Uterus (tissue), 4 donors: Measurements from ENCODE around the gene UBE2U. TPM values are rescaled to one million over a fixed set of nuclear protein-coding genes. Genes with fewer than 3 reads are reported as not detected.

Experiments used
- DNase-seq, 2 donors: peaks; one replicate each; pipeline ENCODE4 v3.0.0-alpha.2; 2019 to 2020
- H3K27ac ChIP-seq, 2 donors: fragments of 200-600 bp; sonication (generic); 1 replicate in 1 of 2; 2 replicates in 1 of 2; pipeline ENCODE4 v1.5.1; 2016 to 2018
- H3K27me3 ChIP-seq, 2 donors: fragments of 200-600 bp; sonication (generic); one replicate each; pipeline ENCODE4 v1.5.1; 2018 to 2019; ENCODE audit warnings: control low read depth in 1 of 2
- H3K36me3 ChIP-seq, 2 donors: fragments of 200-600 bp; sonication (generic); one replicate each; pipeline ENCODE4 v1.5.1; 2019; ENCODE audit warnings: control low read depth in 1 of 2
- H3K4me1 ChIP-seq, 2 donors: fragments of 200-600 bp; sonication (generic); one replicate each; pipeline ENCODE4 v1.5.1; 2018 to 2019; ENCODE audit warnings: control low read depth in 1 of 2
- H3K4me3 ChIP-seq, 2 donors: fragments of 200-600 bp; sonication (generic); 1 replicate in 1 of 2; 2 replicates in 1 of 2; pipeline ENCODE4 v1.5.1; 2018 to 2019; ENCODE audit warnings: mild to moderate bottlenecking in 1 of 2
- H3K9me3 ChIP-seq, 2 donors: fragments of 200-600 bp; sonication (generic); one replicate each; pipeline ENCODE4 v1.5.1; 2019; ENCODE audit warnings: control low read depth in 1 of 2
- CTCF ChIP-seq, 4 experiments: fragments of 200-600 bp in 2 of 4; fragments of 450-650 bp in 2 of 4; sonication (generic) in 2 of 4; IDR thresholded peaks; one replicate each; pipeline ENCODE4 v1.5.1; 2016 to 2019; ENCODE audit warnings: antibody characterized with exemption in 4 of 4, mild to moderate bottlenecking in 2 of 4, moderate library complexity in 1 of 4
- POLR2A ChIP-seq, 2 donors: fragments of 450-650 bp; IDR thresholded peaks; one replicate each; pipeline ENCODE4 v1.6.1; 2016; ENCODE audit warnings: antibody characterized with exemption in 2 of 2, mild to moderate bottlenecking in 1 of 2, moderate library complexity in 1 of 2
- intact Hi-C: fragments of 100-400 bp; cut with DNase I; formaldehyde crosslinking; loops from one replicate; pipeline ENCODE4 v1.15.1; 2023; ENCODE audit warnings: low total_unique reads
- total RNA-seq, 4 donors: library from RNA; depleted of rRNA in 3 of 4; stranded (reverse); fragments of >200 nt in 3 of 4; gene quantifications; one replicate each; pipeline versions ENCODE4 v1.1.0 to v1.2.4, GENCODE V29; 2014 to 2023
- donor health status: DM: yes; HTN: yes; CAD: no.

UBE2U gene
- total RNA-seq, 4 donors from 2014 or later: not detected

GRCh38 chr1:64186898-64187280, 16.5 kb upstream of the UBE2U start:
- intact Hi-C loops: no loop called here
- TF ChIP-seq CTCF (IDR thresholded peaks at IDR 0.05) (no peak), POLR2A (IDR thresholded peaks at IDR 0.05) (no peak)
- Histone ChIP-seq H3K27me3 (no peaks in the 10 kb centered on the region), H3K36me3 (no peaks in the 10 kb centered on the region), H3K4me1 (no peaks in the 10 kb centered on the region), H3K27ac (no peak overlapping the region), H3K4me3 (no peak overlapping the region), H3K9me3 (no peaks in the 10 kb centered on the region)
- no peak for DNase-seq

GRCh38 chr1:64187646-64188045, 15.8 kb upstream of the UBE2U start:
- Histone ChIP-seq H3K4me3 (no peak overlapping the region), H3K27me3 (no peaks in the 10 kb centered on the region), H3K36me3 (no peaks in the 10 kb centered on the region), H3K27ac (no peak overlapping the region), H3K4me1 (no peaks in the 10 kb centered on the region), H3K9me3 (no peaks in the 10 kb centered on the region)
- intact Hi-C loops: no loop called here
- TF ChIP-seq POLR2A (IDR thresholded peaks at IDR 0.05) (no peak), CTCF (IDR thresholded peaks at IDR 0.05) (no peak)
- DNase-seq: no peak

GRCh38 chr1:64192290-64192689, 11.1 kb upstream of the UBE2U start:
- no peak for DNase-seq
- intact Hi-C loops: no loop called here
- no peaks in the 10 kb centered on the region for H3K27me3 ChIP-seq
- no peak overlapping the region for H3K4me3 ChIP-seq
- H3K4me1 ChIP-seq: no peaks in the 10 kb centered on the region
- H3K27ac ChIP-seq: no peak overlapping the region
- TF ChIP-seq POLR2A (IDR thresholded peaks at IDR 0.05): no peak
- no peak for TF ChIP-seq CTCF (IDR thresholded peaks at IDR 0.05)
- H3K36me3 ChIP-seq: no peaks in the 10 kb centered on the region
- H3K9me3 ChIP-seq: no peaks in the 10 kb centered on the region

- no peak overlapping the region for H3K4me3 ChIP-seq
- TF ChIP-seq CTCF (IDR thresholded peaks at IDR 0.05) (no peak), POLR2A (IDR thresholded peaks at IDR 0.05) (no peak)
- intact Hi-C loops: no loop called here
- DNase-seq: no peak
- H3K4me1 ChIP-seq: no peaks in the 10 kb centered on the region
- no peaks in the 10 kb centered on the region for H3K27me3 ChIP-seq
- H3K36me3 ChIP-seq: no peaks in the 10 kb centered on the region
- H3K27ac ChIP-seq: peak overlapping the region; percentile 20 to 37
- no peaks in the 10 kb centered on the region for H3K9me3 ChIP-seq
These were observed 9.0 kb upstream of the UBE2U start for GRCh38 chr1:64194168-64195080.

- no peaks in the 10 kb centered on the region for H3K36me3 ChIP-seq
- no peaks in the 10 kb centered on the region for H3K4me1 ChIP-seq
- no peak overlapping the region for H3K4me3 ChIP-seq
- TF ChIP-seq CTCF (IDR thresholded peaks at IDR 0.05): no peak
- H3K27me3 ChIP-seq: no peaks in the 10 kb centered on the region
- peak overlapping the region; percentile 20 to 37 for H3K27ac ChIP-seq
- no peaks in the 10 kb centered on the region for H3K9me3 ChIP-seq
- DNase-seq: no peak
- intact Hi-C loops: no loop called here
These were observed 8.4 kb upstream of the UBE2U start for GRCh38 chr1:64195081-64195395.
